HepG2 (cell line): ENCODE data around the gene EWSR1. TPM values are rescaled to one million over a fixed set of nuclear protein-coding genes. Genes with fewer than 3 reads are reported as not detected.

Source experiments
- ATAC-seq: fragments of 200-7000 bp; cut with Tn5 transposase; 3 replicates; pipeline ENCODE4 v1.9.1; 2020; ENCODE audit warnings: mild to moderate bottlenecking, moderate library complexity
- BruUV-seq: library from RNA; stranded (reverse); fragments of 400-500 nt; replicated peaks from 2 replicates; lab custom pipeline; 2021; lab: Mats Ljungman, UMichigan
- CTCF ChIA-PET: fragments of 300-600 bp; formaldehyde crosslinking; extraction: SDS; loops from one replicate; lab custom pipeline; 2021; ENCODE audit warnings: low total read pairs, inconsistent platforms, low intra/inter-chr PET ratio; lab: Yijun Ruan, JAX
- POLR2A ChIA-PET: fragments of 350-600 bp; sonication (Branson Sonifier 250); formaldehyde crosslinking; loops from one replicate; lab custom pipeline; 2020; ENCODE audit warnings: antibody characterized with exemption, inconsistent platforms; lab: Yijun Ruan, JAX
- DNase-seq: peaks from one replicate; pipeline ENCODE4 v3.0.0-alpha.2; 2015; ENCODE audit warnings: low spot score
- FAIRE-seq: peaks from 3 replicates; lab custom pipeline; 2011; peaks lifted over from hg19 to GRCh38; lab: Jason Lieb, UNC
- H2AFZ ChIP-seq: one replicate; pipeline ENCODE4 v1.6.1; 2011; ENCODE audit warnings: low read length, inconsistent platforms
- H3K27ac ChIP-seq: fragments of 300-600 bp; 3 replicates; pipeline ENCODE4 v1.8.0; 2011; ENCODE audit warnings: mixed run types, mild to moderate bottlenecking, mixed read lengths, low read length, inconsistent platforms; ENCODE audit not compliant: insufficient read depth; ENCODE audit errors: extremely low read length
- H3K27me3 ChIP-seq, 2 experiments: fragments of 200-600 bp in 1 of 2; 2 replicates in 1 of 2; 3 replicates in 1 of 2; pipeline versions ENCODE4 v1.6.0 to v1.8.0; 2011; ENCODE audit warnings: low read length in 2 of 2, mild to moderate bottlenecking in 2 of 2, moderate library complexity in 2 of 2, inconsistent platforms in 1 of 2; ENCODE audit not compliant: insufficient read depth in 2 of 2, control insufficient read depth in 1 of 2
- H3K36me3 ChIP-seq, 2 experiments: fragments of 200-600 bp in 1 of 2; replicated peaks in 1 of 2; 2 replicates in 1 of 2; 3 replicates in 1 of 2; pipeline versions ENCODE4 v1.5.1 to v1.8.0; 2011; ENCODE audit warnings: low read length in 2 of 2, inconsistent platforms in 1 of 2; ENCODE audit not compliant: insufficient read depth in 2 of 2, control insufficient read depth in 1 of 2
- H3K4me1 ChIP-seq: 2 replicates; pipeline ENCODE4 v1.5.1; 2012; ENCODE audit warnings: low read length, inconsistent platforms; ENCODE audit not compliant: insufficient read depth
- H3K4me2 ChIP-seq: 2 replicates; pipeline ENCODE4 v1.6.0; 2011; ENCODE audit warnings: low read depth, low read length, inconsistent platforms
- H3K4me3 ChIP-seq, 3 experiments: fragments of 200-600 bp in 1 of 3; sonication (generic), shearing (Covaris generic) in 1 of 3; replicated peaks in 1 of 3; 2 replicates each; pipeline ENCODE4 v1.5.1; 2011 to 2016; ENCODE audit warnings: low read length in 3 of 3, inconsistent platforms in 2 of 3, low read depth in 2 of 3, mild to moderate bottlenecking in 2 of 3, control low read depth in 1 of 3, mixed read lengths in 1 of 3; ENCODE audit not compliant: insufficient read depth in 1 of 3
- H3K79me2 ChIP-seq: one replicate; pipeline ENCODE4 v1.6.1; 2011; ENCODE audit warnings: low read length, inconsistent platforms; ENCODE audit not compliant: insufficient read depth
- H3K9ac ChIP-seq: 2 replicates; pipeline ENCODE4 v1.6.0; 2011; ENCODE audit warnings: mild to moderate bottlenecking, low read depth, low read length, inconsistent platforms; ENCODE audit not compliant: insufficient read depth
- H3K9me3 ChIP-seq: 2 replicates; pipeline ENCODE4 v1.5.1; 2012; ENCODE audit warnings: mild to moderate bottlenecking, low read length
- H4K20me1 ChIP-seq: 2 replicates; pipeline ENCODE4 v1.6.0; 2011; ENCODE audit warnings: inconsistent platforms, mild to moderate bottlenecking, low read length, moderate library complexity; ENCODE audit not compliant: insufficient read depth
- AGO2 ChIP-seq: fragments of 200-400 bp; formaldehyde crosslinking; optimal IDR thresholded peaks from 2 replicates; pipeline ENCODE3; 2017; ENCODE audit warnings: mild to moderate bottlenecking, low read depth, low read length, moderate library complexity
- CHD4 ChIP-seq: fragments of 200-600 bp; sonication (generic); IDR thresholded peaks from 2 replicates; pipeline ENCODE4 v1.7.0; 2017; ENCODE audit warnings: mild to moderate bottlenecking, low read length, borderline replicate concordance
- FOSL1 ChIP-seq: sonication (generic); formaldehyde crosslinking; IDR thresholded peaks from 2 replicates; pipeline ENCODE4 v1.9.0; 2021; ENCODE audit warnings: missing genetic modification reagents, borderline replicate concordance
- HMG20B ChIP-seq: conservative IDR thresholded peaks from 2 replicates; pipeline ENCODE4 v1.6.1; 2016; ENCODE audit warnings: missing genetic modification reagents, missing compliant biosample characterization
- TEF ChIP-seq: sonication (generic); formaldehyde crosslinking; IDR thresholded peaks from 2 replicates; pipeline ENCODE4 v1.5.0; 2020; ENCODE audit warnings: missing genetic modification reagents
- ZFP36 ChIP-seq: fragments of 150-350 bp; IDR thresholded peaks from 2 replicates; pipeline ENCODE4 v1.6.1; 2018; ENCODE audit warnings: borderline replicate concordance, low read length, low read depth; ENCODE audit not compliant: partially characterized antibody
- ZNF776 ChIP-seq: sonication (generic); formaldehyde crosslinking; IDR thresholded peaks from 2 replicates; pipeline ENCODE4 v1.4.0; 2020; ENCODE audit warnings: mild to moderate bottlenecking, missing genetic modification reagents
- WGBS: methylation state at CpG from one replicate; pipeline ENCODE4 v1.1.6; 2017; ENCODE audit warnings: low lambda C conversion rate; 5-methylcytosine and 5-hydroxymethylcytosine counted together
- in situ Hi-C: cut with HindIII; loops from 2 replicates; pipeline ENCODE4 v1.10.0; 2017; ENCODE audit warnings: low pct_unique_long_range_greater_than_20kb; ENCODE audit not compliant: extremely low pct_ligation_motif_present
- intact Hi-C: fragments of 100-400 bp; cut with micrococcal nuclease; formaldehyde crosslinking; loops from one replicate; pipeline ENCODE4 v1.10.0; 2022; ENCODE audit not compliant: unreplicated experiment
- polyA plus RNA-seq, 8 experiments: library from polyadenylated mRNA; depleted of rRNA in 3 of 8; stranded (reverse) in 7 of 8; unstranded in 1 of 8; fragments of >200 nt; fragmentation: Illumina TruSeq in 4 of 8; extraction: Trizol in 4 of 8; gene quantifications; 2 replicates each; pipeline versions ENCODE4 v1.2.1 to v1.2.3, GENCODE V29; 2011 to 2016; ENCODE audit warnings: low read depth in 4 of 8, missing spikeins in 1 of 8, mixed read lengths in 1 of 8; ENCODE audit not compliant: insufficient read depth in 1 of 8
- total RNA-seq, 5 experiments: library from RNA; depleted of rRNA; stranded (reverse); fragments of >200 nt; fragmentation: Illumina TruSeq; extraction: Trizol; gene quantifications; 2 replicates each; pipeline ENCODE4 v1.2.3, GENCODE V29; 2016; ENCODE audit warnings: low read depth in 1 of 5

EWSR1 gene
- total and polyA plus RNA-seq, 2 of the 13 experiments (the other 11 are each of a cell fraction or from before 2014, with no cell fraction given): 211 to 326 TPM

GRCh38 chr22:29260031-29260560 lies 8.0 kb upstream of the EWSR1 start:
- Histone ChIP-seq H3K9ac (no peak overlapping the region), H3K4me3 (no peak overlapping the region), H4K20me1 (no peaks in the 10 kb centered on the region), H3K79me2 (no peaks in the 10 kb centered on the region), H3K27me3 (no peaks in the 10 kb centered on the region), H3K36me3 (peaks cover 3 to 8% of the 10 kb centered on the region in 2 experiments; a peak in 3 of 5 replicates), H3K4me1 (no peaks in the 10 kb centered on the region), H3K27ac (no peak overlapping the region), H3K4me2 (no peak overlapping the region), H3K9me3 (no peaks in the 10 kb centered on the region), H2AFZ (no peak overlapping the region)
- intact Hi-C loops (no loop called here), in situ Hi-C loops (no loop called here)
- POLR2A ChIA-PET: no interaction called here
- WGBS: 100% methylated on average over 5 of the region's 13 CpGs
- DNase-seq (no peak), FAIRE-seq (no peak), ATAC-seq (peak; percentile 4)
- CTCF ChIA-PET: no interaction called here
- TF ChIP-seq FOSL1 (CRISPR knock-in tag): no peak
- TF ChIP-seq ZFP36: no peak
- peak; percentile 47 for TF ChIP-seq AGO2
- TF ChIP-seq TEF (CRISPR knock-in tag): no peak
- no peak for TF ChIP-seq ZNF776 (CRISPR knock-in tag)
- no peak for TF ChIP-seq HMG20B (CRISPR knock-in tag)
- TF ChIP-seq CHD4: no peak
- BruUV-seq: no TSS peak
